Activated naive CD8-positive, alpha-beta T cell treated with anti-CD3 and anti-CD28 coated beads, Interleukin-2, amount 50 U/mL, for 24 hours (primary cell): ENCODE data around the gene EEF1AKMT2.
A peak's percentile ranks its signal among the peaks of the same experiment; 100 is the strongest.
"Not testable (repeated sequence)": the region's sequence is repeated elsewhere in the genome, so short reads cannot be mapped to it uniquely, and the experiment has no call there.

Source experiments
- ATAC-seq: fragments of 150-1000 bp; cut with Tn5 transposase; one replicate; pipeline ENCODE4 v1.10.0; 2021
- DNase-seq: peaks from one replicate; pipeline ENCODE4 v3.0.0; 2021
- H3K27ac Mint-ChIP-seq: one replicate; pipeline ENCODE4 v1.8.0; 2021; ENCODE audit warnings: mild to moderate bottlenecking, mixed read lengths
- H3K27me3 Mint-ChIP-seq: one replicate; pipeline ENCODE4 v1.8.0; 2021; ENCODE audit warnings: mixed read lengths
- H3K36me3 Mint-ChIP-seq: one replicate; pipeline ENCODE4 v1.8.0; 2021; ENCODE audit warnings: low read depth, mixed read lengths
- H3K4me1 Mint-ChIP-seq: one replicate; pipeline ENCODE4 v1.8.0; 2021; ENCODE audit warnings: mixed read lengths
- H3K4me3 Mint-ChIP-seq: one replicate; pipeline ENCODE4 v1.8.0; 2021; ENCODE audit warnings: mild to moderate bottlenecking, moderate library complexity, mixed read lengths
- H3K9me3 Mint-ChIP-seq: one replicate; pipeline ENCODE4 v1.8.0; 2021; ENCODE audit warnings: mixed read lengths

Gene EEF1AKMT2

DNA sequence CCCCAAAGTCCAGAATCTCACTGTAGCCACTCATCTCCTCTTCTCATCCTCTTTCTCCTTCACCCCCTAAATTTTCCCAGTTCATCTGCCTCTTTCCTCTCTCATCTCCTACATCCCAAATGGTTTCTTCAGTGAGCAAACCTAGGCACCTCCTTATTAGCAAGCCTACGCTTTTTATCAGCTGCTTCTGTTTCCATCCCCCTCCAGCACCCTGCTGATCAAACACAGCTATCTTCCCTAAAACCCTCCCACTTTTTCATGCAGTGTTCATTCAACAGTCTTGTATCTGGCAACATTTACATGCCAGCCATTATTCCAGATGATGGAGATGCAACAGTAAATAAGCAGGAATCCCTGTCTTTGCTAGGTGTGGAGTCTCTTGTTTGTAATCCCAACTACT is 6.7 kb upstream of the EEF1AKMT2 start:
- Mint-ChIP-seq H3K27ac (no peak overlapping the region), H3K36me3 (no peaks in the 10 kb centered on the region), H3K4me3 (no peak overlapping the region), H3K27me3 (no peaks in the 10 kb centered on the region), H3K4me1 (peaks cover 16% of the 10 kb centered on the region), H3K9me3 (no peaks in the 10 kb centered on the region)
- DNase-seq (no peak), ATAC-seq (no peak)

- DNase-seq = no peak
- H3K27me3 Mint-ChIP-seq = no peaks in the 10 kb centered on the region
- peak overlapping the region; percentile 95 for H3K27ac Mint-ChIP-seq
- peaks cover 2% of the 10 kb centered on the region for H3K36me3 Mint-ChIP-seq
- H3K4me1 Mint-ChIP-seq = peaks cover 9% of the 10 kb centered on the region
- no peaks in the 10 kb centered on the region for H3K9me3 Mint-ChIP-seq
- no peak for ATAC-seq
- H3K4me3 Mint-ChIP-seq = peak overlapping the region; percentile 86
Measured at GRCh38 chr10:124792998-124793352, 1.3 kb upstream of the EEF1AKMT2 start.

DNA sequence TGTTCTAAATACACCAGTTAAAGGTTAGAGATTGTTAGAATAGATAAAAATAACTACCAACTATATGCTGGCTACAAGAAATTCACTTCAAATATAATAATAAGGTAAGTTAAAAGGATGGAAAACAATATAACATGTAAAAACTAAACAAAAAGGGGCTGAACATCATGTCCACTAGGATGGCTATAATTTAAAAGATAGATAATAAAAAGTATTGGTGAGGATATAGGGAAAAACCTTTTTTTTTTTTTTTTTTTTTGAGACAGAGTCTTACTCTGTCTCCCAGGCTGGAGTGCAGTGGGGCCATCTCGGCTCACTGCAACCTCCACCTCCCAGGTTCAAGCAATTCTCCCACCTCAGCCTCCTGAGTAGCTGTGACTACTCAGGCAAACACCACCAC is 8.8 kb downstream of the EEF1AKMT2 start:
- H3K4me3 Mint-ChIP-seq, H3K27ac Mint-ChIP-seq, DNase-seq, H3K27me3 Mint-ChIP-seq, ATAC-seq, H3K4me1 Mint-ChIP-seq, H3K9me3 Mint-ChIP-seq: not testable (repeated sequence)
- H3K36me3 Mint-ChIP-seq = peaks cover 20% of the 10 kb centered on the region

- no peaks in the 10 kb centered on the region for H3K27me3 Mint-ChIP-seq
Measured at GRCh38 chr10:124768791-124769190, 22.9 kb downstream of the EEF1AKMT2 start.

DNA sequence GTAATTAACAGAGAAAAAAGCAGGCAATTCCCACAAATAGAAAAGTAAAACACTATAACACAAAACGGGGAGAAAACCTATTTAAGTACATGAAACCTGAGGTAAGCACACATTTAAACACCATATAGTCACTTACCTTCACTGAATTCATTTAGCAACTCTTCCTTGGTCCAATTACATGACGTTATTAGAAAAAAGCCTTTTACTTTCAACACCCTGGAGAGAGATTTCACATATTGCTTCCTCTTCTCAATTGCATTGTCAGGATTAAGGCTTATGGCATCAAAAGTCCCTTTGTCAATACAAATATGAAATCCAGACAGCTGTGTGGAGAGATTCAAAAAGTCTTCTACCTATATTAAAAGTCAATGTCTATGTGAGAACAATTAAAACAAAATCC is 26.4 kb downstream of the EEF1AKMT2 start:
- H3K4me1 Mint-ChIP-seq = no peaks in the 10 kb centered on the region
- H3K27me3 Mint-ChIP-seq = no peaks in the 10 kb centered on the region
- H3K9me3 Mint-ChIP-seq = no peaks in the 10 kb centered on the region
- H3K36me3 Mint-ChIP-seq = peaks cover 34% of the 10 kb centered on the region
- ATAC-seq = no peak
- no peak for DNase-seq
- no peak overlapping the region for H3K4me3 Mint-ChIP-seq
- H3K27ac Mint-ChIP-seq = no peak overlapping the region

More at GRCh38 chr10:124768791-124769190, 22.9 kb downstream of the EEF1AKMT2 start:
- no peaks in the 10 kb centered on the region for H3K4me1 Mint-ChIP-seq
- no peak for ATAC-seq
- no peaks in the 10 kb centered on the region for H3K9me3 Mint-ChIP-seq
- peaks cover 42% of the 10 kb centered on the region for H3K36me3 Mint-ChIP-seq
- no peak overlapping the region for H3K27ac Mint-ChIP-seq
- H3K4me3 Mint-ChIP-seq = no peak overlapping the region
- DNase-seq = no peak

- DNase-seq = no peak
- Mint-ChIP-seq H3K27me3 (no peaks in the 10 kb centered on the region), H3K4me3 (no peak overlapping the region), H3K27ac (no peak overlapping the region), H3K36me3 (peaks cover 36% of the 10 kb centered on the region), H3K9me3 (no peaks in the 10 kb centered on the region), H3K4me1 (no peaks in the 10 kb centered on the region)
- ATAC-seq = no peak
Measured at GRCh38 chr10:124763267-124763666, 28.4 kb downstream of the EEF1AKMT2 start.

DNA sequence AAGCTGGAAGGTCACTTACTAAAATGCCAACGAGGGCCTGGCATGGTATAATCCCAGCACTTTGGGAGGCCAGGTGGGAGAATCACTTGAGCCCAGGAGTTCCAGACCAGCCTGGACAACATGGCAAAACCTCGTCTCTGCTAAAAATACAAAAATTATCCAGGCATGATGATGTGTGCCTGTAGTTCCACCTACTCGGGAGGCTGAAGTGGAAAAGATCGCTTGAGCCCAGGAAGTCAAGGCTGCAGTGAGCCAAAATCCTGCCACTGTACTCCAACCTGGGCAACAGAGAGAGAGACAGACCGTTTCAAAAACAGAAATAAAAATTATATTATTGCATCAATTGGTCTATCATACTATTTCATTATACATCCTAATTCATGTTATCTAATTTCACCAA is 29.4 kb downstream of the EEF1AKMT2 start:
- Mint-ChIP-seq H3K27ac (no peak overlapping the region), H3K4me1 (no peaks in the 10 kb centered on the region), H3K27me3 (no peaks in the 10 kb centered on the region), H3K36me3 (peaks cover 34% of the 10 kb centered on the region), H3K4me3 (no peak overlapping the region), H3K9me3 (no peaks in the 10 kb centered on the region)
- no peak for ATAC-seq
- DNase-seq = no peak

DNA sequence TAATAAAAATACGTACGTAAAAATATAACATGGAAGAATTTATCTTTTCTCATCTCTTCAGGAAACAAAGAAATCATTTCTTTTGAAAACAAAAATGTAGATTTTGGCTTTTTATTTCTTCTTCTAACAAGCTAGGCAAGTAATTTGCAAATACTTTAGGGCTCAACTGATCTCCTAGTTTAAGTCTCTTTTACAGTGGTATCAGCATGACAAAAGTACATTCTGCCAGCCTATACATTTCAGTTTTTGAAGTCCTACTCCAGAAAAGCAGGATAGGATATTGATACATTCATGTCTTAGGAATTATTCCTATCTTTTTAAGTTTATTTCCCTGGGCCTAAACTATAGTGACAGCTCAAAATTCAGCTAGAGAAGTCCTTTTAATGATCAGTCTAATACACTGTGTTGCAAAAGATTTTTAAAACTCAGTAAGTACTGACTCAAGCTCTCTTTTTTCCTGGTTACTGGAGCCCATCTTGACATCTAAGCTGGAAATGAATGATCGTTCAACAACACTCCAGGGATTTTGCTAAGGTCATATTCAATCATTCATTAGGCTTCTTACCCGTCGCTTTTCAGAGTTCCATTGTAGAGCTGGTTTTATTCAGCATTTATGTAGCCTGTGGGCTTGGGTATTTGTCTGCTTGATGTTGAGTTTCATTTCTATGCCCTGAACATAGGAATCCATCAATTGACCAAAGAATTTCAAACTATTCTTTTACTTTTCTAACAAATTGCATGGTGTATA is 35.4 kb downstream of the EEF1AKMT2 start:
- Mint-ChIP-seq H3K4me3 (no peak overlapping the region), H3K9me3 (no peaks in the 10 kb centered on the region), H3K4me1 (no peaks in the 10 kb centered on the region), H3K27me3 (no peaks in the 10 kb centered on the region), H3K27ac (no peak overlapping the region), H3K36me3 (peaks cover 30% of the 10 kb centered on the region)
- no peak for ATAC-seq
- DNase-seq = no peak

DNA sequence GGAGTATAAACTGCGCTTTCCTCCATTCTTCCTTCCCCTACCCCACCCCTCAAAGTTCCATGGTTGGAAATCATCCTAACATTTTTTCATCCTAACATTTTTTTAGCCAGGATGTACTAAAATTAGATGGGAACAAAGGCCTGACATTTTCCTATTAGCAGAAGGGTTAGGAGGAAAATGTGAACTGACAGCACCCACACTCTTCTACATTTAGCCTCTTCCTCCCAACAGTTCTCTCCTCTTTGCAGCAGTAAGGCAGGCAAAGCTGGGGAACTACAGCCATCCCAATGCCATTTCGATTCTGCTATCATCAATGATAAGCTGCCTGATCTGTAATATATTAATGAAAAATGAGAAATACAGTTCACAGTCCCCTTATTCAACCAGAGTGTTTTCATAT is 36.1 kb downstream of the EEF1AKMT2 start:
- no peaks in the 10 kb centered on the region for H3K4me1 Mint-ChIP-seq
- DNase-seq (no peak), ATAC-seq (no peak)
- no peak overlapping the region for H3K27ac Mint-ChIP-seq
- no peak overlapping the region for H3K4me3 Mint-ChIP-seq
- H3K9me3 Mint-ChIP-seq = no peaks in the 10 kb centered on the region
- peaks cover 27% of the 10 kb centered on the region for H3K36me3 Mint-ChIP-seq
- H3K27me3 Mint-ChIP-seq = no peaks in the 10 kb centered on the region

DNA sequence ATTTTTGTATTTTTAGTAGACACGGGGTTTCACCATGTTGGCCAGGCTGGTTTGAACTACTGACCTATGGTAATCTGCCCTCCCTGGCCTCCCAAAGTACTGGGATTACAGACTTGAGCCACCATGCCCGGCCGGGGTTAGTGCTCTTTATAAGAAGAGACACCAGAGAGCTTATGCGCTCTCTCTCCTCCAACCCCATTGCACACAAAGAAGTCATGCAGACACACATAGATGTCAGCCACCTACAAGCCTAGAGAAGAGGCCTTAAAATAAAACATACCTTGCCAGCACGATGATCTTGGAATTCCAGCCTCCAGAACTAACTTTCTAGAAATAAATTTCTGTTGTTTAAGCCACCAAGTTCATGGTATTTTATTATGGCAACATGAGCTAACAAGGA is 37.5 kb downstream of the EEF1AKMT2 start:
- H3K4me3 Mint-ChIP-seq = no peak overlapping the region
- peaks cover 18% of the 10 kb centered on the region for H3K36me3 Mint-ChIP-seq
- H3K9me3 Mint-ChIP-seq = no peaks in the 10 kb centered on the region
- DNase-seq (no peak), ATAC-seq (no peak)
- H3K4me1 Mint-ChIP-seq = peaks cover 8% of the 10 kb centered on the region
- no peaks in the 10 kb centered on the region for H3K27me3 Mint-ChIP-seq
- H3K27ac Mint-ChIP-seq = no peak overlapping the region

GRCh38 chr10:124748953-124749645 is 42.6 kb downstream of the EEF1AKMT2 start:
- no peaks in the 10 kb centered on the region for H3K27me3 Mint-ChIP-seq
- H3K4me3 Mint-ChIP-seq = no peak overlapping the region
- no peak for DNase-seq
- peaks cover 9% of the 10 kb centered on the region for H3K36me3 Mint-ChIP-seq
- H3K4me1 Mint-ChIP-seq = peaks cover 23% of the 10 kb centered on the region
- no peaks in the 10 kb centered on the region for H3K9me3 Mint-ChIP-seq
- no peak for ATAC-seq
- peak overlapping the region; percentile 64 for H3K27ac Mint-ChIP-seq

DNA sequence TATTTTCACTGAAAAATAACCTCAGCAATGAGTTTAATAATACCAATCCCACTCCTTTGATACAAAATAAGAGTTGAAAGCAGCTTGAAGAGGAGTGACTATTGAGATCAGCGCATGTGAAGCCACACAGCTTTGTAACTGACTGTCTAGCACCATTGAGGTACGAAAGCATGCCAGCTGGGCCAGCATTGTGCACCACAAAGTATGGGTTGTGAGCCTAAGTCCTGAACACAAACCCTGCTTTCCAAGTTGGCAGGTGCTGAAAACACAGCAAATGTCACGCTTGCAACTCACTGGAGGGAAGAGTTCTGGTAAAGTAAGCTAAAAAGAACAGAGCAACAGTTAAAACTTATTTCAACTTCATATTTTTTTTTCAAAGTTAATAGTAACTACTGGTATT is 43.5 kb downstream of the EEF1AKMT2 start:
- DNase-seq (no peak), ATAC-seq (no peak)
- Mint-ChIP-seq H3K4me1 (peaks cover 23% of the 10 kb centered on the region), H3K27ac (no peak overlapping the region), H3K36me3 (peaks cover 8% of the 10 kb centered on the region), H3K27me3 (no peaks in the 10 kb centered on the region), H3K4me3 (no peak overlapping the region), H3K9me3 (no peaks in the 10 kb centered on the region)

GRCh38 chr10:124747745-124748144 is 43.9 kb downstream of the EEF1AKMT2 start:
- H3K27me3 Mint-ChIP-seq = no peaks in the 10 kb centered on the region
- DNase-seq (no peak), ATAC-seq (no peak)
- H3K9me3 Mint-ChIP-seq = no peaks in the 10 kb centered on the region
- no peak overlapping the region for H3K4me3 Mint-ChIP-seq
- H3K27ac Mint-ChIP-seq = no peak overlapping the region
- peaks cover 8% of the 10 kb centered on the region for H3K36me3 Mint-ChIP-seq
- H3K4me1 Mint-ChIP-seq = peaks cover 25% of the 10 kb centered on the region

DNA sequence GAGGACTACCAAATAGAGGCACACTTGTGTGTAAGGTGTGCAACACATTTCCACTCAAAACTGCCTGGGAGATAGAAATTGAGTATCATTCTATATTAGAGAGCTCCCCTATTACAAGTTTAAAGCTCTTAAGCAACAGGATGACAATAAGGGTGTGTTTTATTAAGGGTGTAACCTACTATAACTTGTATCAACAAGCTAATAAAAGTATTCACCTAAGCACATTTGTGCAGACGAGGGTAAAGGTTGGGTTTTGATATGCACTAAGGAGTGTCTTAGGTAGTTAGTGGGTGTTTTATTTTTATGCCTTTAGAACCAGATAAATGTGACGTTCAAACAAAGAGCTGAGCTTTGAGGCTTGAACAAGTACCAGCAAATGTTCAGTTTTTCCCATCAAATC is 44.7 kb downstream of the EEF1AKMT2 start:
- Mint-ChIP-seq H3K27me3 (no peaks in the 10 kb centered on the region), H3K4me3 (no peak overlapping the region), H3K27ac (no peak overlapping the region), H3K9me3 (no peaks in the 10 kb centered on the region), H3K4me1 (peaks cover 31% of the 10 kb centered on the region), H3K36me3 (peaks cover 7% of the 10 kb centered on the region)
- no peak for ATAC-seq
- DNase-seq = no peak

DNA sequence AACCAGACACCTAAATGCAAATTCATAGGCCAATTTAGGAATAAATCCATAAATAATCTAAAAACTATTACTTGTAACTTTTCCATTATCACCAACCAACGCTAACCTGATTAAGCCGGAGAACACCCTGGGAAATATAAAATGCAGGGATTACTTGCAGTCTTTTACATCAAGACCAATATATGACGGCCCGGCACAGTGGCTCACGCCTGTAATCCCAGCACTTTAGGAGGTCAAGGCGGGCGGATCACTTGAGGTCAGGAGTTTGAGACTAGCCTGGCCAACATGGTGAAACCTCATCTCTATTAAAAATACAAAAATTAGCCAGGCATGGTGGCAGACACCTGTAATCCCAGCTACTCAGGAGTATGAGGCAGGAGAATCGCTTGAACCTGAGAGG is 45.2 kb downstream of the EEF1AKMT2 start:
- H3K36me3 Mint-ChIP-seq, ATAC-seq, H3K27me3 Mint-ChIP-seq, H3K9me3 Mint-ChIP-seq, H3K4me3 Mint-ChIP-seq, H3K27ac Mint-ChIP-seq, DNase-seq: not testable (repeated sequence)
- peaks cover 37% of the 10 kb centered on the region for H3K4me1 Mint-ChIP-seq
